Activated B cell treated with CpG ODN at 0.5 μM for 24 hours (primary cell): Measurements from ENCODE around the gene ANKS1B. TPM values are rescaled to one million over a fixed set of nuclear protein-coding genes. Genes with fewer than 3 reads are reported as not detected.

Experiments
- ATAC-seq: fragments of 200-7000 bp; cut with Tn5 transposase; one replicate; pipeline ENCODE4 v1.10.0; 2021; ENCODE audit warnings: low read depth, mild to moderate bottlenecking, moderate library complexity
- CTCF ChIA-PET: fragments of 350-600 bp; sonication (Branson Sonifier 250); formaldehyde crosslinking; loops from one replicate; lab custom pipeline; 2021; ENCODE audit warnings: antibody characterized with exemption; lab: Charles Lee
- POLR2A ChIA-PET: fragments of 350-600 bp; sonication (Branson Sonifier 250); formaldehyde crosslinking; loops from one replicate; lab custom pipeline; 2021; ENCODE audit warnings: antibody characterized with exemption; lab: Charles Lee
- DNase-seq: peaks from one replicate; pipeline ENCODE4 v3.0.0; 2022
- H3K27ac Mint-ChIP-seq: one replicate; pipeline ENCODE4 v1.8.0; 2020; ENCODE audit warnings: mixed read lengths
- H3K27me3 Mint-ChIP-seq: one replicate; pipeline ENCODE4 v1.8.0; 2021; ENCODE audit warnings: mixed read lengths
- H3K36me3 Mint-ChIP-seq: one replicate; pipeline ENCODE4 v1.8.0; 2021; ENCODE audit warnings: low read depth, mixed read lengths
- H3K4me1 Mint-ChIP-seq: one replicate; pipeline ENCODE4 v1.8.0; 2021; ENCODE audit warnings: mixed read lengths
- H3K4me3 Mint-ChIP-seq: one replicate; pipeline ENCODE4 v1.8.0; 2020; ENCODE audit warnings: mild to moderate bottlenecking, mixed read lengths
- H3K9me3 Mint-ChIP-seq: one replicate; pipeline ENCODE4 v1.8.0; 2020; ENCODE audit warnings: mixed read lengths
- intact Hi-C: fragments of 100-400 bp; cut with micrococcal nuclease; formaldehyde crosslinking; loops from one replicate; pipeline ENCODE4 v1.15.1; 2024
- total RNA-seq: library from RNA; stranded (reverse); gene quantifications from 2 replicates; pipeline ENCODE4 v1.2.3, GENCODE V29; 2022
- TF ChIP-seq, protein P1 (sequence below): fragments of 200-600 bp; IDR thresholded peaks from one replicate; pipeline ENCODE4 v1.8.0; 2022; ENCODE audit warnings: antibody characterized with exemption, mild to moderate bottlenecking

ANKS1B gene
- total RNA-seq, 1 donor from 2014 or later, result not detected

DNA sequence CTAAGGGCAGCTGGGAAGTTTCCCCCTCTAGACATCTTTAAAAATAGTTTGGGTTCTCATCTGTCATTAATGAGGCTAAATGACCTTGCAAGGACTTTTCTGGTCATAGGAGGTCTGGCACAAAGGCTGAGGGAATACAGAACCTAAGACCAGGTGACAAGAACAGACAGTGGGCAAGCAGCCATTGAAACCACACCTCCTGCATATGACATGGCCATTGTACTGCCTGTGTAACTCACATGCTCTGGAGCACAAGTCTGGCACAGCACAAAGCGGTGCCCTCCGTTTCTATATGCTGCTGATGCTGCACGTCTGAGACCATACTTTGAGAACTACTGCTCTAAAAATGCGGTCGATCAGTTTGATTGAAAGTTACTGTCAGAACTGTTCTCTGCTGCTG is 1196.3 kb downstream of the ANKS1B start:
- no peak for DNase-seq
- no peaks in the 10 kb centered on the region for H3K4me1 Mint-ChIP-seq
- intact Hi-C loops, result no loop called here
- no peak overlapping the region for H3K4me3 Mint-ChIP-seq
- CTCF ChIA-PET, result no interaction called here
- ATAC-seq, result no peak
- TF ChIP-seq, protein P1, sequence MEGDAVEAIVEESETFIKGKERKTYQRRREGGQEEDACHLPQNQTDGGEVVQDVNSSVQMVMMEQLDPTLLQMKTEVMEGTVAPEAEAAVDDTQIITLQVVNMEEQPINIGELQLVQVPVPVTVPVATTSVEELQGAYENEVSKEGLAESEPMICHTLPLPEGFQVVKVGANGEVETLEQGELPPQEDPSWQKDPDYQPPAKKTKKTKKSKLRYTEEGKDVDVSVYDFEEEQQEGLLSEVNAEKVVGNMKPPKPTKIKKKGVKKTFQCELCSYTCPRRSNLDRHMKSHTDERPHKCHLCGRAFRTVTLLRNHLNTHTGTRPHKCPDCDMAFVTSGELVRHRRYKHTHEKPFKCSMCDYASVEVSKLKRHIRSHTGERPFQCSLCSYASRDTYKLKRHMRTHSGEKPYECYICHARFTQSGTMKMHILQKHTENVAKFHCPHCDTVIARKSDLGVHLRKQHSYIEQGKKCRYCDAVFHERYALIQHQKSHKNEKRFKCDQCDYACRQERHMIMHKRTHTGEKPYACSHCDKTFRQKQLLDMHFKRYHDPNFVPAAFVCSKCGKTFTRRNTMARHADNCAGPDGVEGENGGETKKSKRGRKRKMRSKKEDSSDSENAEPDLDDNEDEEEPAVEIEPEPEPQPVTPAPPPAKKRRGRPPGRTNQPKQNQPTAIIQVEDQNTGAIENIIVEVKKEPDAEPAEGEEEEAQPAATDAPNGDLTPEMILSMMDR, result no peak
- H3K36me3 Mint-ChIP-seq, result no peaks in the 10 kb centered on the region
- H3K9me3 Mint-ChIP-seq, result no peaks in the 10 kb centered on the region
- POLR2A ChIA-PET, result no interaction called here
- H3K27ac Mint-ChIP-seq, result no peak overlapping the region
- H3K27me3 Mint-ChIP-seq, result peaks cover 11% of the 10 kb centered on the region

DNA sequence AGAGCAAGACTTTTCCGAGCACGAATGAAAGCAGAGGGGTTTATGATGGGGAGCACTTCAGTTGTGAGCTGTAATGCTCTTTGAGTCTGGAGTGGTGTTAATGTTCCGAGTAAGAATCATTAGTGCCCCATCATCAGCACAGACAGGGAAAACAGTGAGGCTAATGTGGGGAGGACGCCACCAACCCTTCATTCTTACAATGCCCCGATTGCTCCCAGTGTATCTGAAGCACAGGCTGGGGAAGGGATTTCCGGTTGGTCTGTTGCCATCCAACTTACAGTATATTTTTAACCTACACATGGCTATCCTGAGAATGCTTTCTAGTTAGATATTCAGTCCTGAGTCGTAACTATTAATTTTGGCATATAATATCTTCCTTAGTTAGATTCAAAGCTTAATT is 1198.1 kb downstream of the ANKS1B start:
- DNase-seq (no peak), ATAC-seq (no peak)
- Mint-ChIP-seq H3K27ac (no peak overlapping the region), H3K4me3 (no peak overlapping the region), H3K4me1 (no peaks in the 10 kb centered on the region), H3K9me3 (no peaks in the 10 kb centered on the region), H3K27me3 (peaks cover 11% of the 10 kb centered on the region), H3K36me3 (no peaks in the 10 kb centered on the region)
- intact Hi-C loops, result no loop called here
- CTCF ChIA-PET, result no interaction called here
- TF ChIP-seq, protein P1, result no peak
- POLR2A ChIA-PET, result no interaction called here

DNA sequence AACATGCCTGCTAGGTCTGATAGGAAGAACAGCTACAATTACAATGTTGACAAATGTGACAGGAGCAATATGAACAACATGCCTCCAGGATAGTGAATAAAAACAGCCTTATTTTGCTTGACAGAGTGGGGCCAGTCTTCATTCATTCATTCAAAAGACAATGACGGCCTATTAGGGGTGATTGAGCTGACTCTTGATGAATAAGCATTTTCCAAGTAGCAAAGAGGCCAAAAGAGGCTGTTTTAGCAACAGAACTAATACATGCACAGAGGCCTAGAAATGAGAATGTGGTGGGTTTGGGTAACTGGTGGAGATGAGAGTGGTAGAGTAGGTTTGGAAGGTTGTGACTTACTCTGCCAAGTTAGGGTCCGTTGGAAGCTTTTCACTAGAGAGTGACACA is 1201.3 kb downstream of the ANKS1B start:
- H3K36me3 Mint-ChIP-seq, result no peaks in the 10 kb centered on the region
- H3K4me1 Mint-ChIP-seq, result no peaks in the 10 kb centered on the region
- TF ChIP-seq, protein P1, result no peak
- peaks cover 20% of the 10 kb centered on the region for H3K27me3 Mint-ChIP-seq
- no peak overlapping the region for H3K27ac Mint-ChIP-seq
- H3K4me3 Mint-ChIP-seq, result no peak overlapping the region
- ChIA-PET POLR2A (no interaction called here), CTCF (no interaction called here)
- intact Hi-C loops, result no loop called here
- ATAC-seq (no peak), DNase-seq (no peak)
- no peaks in the 10 kb centered on the region for H3K9me3 Mint-ChIP-seq

DNA sequence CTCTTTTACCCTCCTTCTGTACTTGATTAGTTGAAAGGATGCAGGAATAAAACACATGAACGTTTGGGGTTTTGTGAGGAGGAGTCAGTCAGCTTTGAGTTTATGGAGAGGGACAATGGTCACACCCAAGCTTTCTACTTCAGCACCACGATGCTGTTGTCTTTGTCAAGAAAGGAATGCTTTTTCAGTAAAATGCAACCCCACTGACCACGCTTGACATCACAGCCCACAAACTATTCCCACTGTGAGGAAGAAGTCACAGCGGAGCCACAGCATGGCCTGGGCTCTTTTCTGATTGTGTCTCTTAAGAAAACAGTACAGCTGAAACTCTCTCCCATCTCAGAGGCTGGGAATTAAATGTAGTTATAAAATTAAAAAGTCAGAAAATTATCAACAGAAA is 1204.5 kb downstream of the ANKS1B start:
- DNase-seq (no peak), ATAC-seq (no peak)
- Mint-ChIP-seq H3K36me3 (no peaks in the 10 kb centered on the region), H3K4me1 (no peaks in the 10 kb centered on the region), H3K9me3 (no peaks in the 10 kb centered on the region), H3K4me3 (no peak overlapping the region), H3K27ac (no peak overlapping the region), H3K27me3 (peaks cover 15% of the 10 kb centered on the region)
- intact Hi-C loops, result no loop called here
- CTCF ChIA-PET, result no interaction called here
- POLR2A ChIA-PET, result no interaction called here
- TF ChIP-seq, protein P1, result no peak

DNA sequence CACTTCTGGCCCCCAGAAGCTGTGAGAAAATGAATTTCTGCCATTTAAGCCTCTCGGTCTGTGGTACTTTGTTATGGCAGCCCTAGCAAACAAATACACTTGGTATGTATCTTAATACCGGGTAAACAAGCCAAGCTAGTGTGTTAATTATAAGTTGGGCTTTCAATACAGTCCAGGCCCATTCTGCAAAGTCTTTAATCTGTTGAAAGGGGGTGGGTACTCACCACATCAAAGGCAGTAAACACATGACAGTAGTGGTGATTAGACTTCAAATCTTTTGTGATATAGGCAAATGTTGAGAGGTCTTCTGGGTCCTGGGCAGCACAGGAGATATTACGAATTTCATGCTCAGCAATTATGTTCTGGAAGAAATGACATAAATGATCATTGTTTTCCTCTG is 1211.9 kb downstream of the ANKS1B start:
- POLR2A ChIA-PET, result no interaction called here
- Mint-ChIP-seq H3K27ac (no peak overlapping the region), H3K27me3 (peaks cover 1% of the 10 kb centered on the region), H3K4me3 (no peak overlapping the region), H3K36me3 (no peaks in the 10 kb centered on the region), H3K4me1 (no peaks in the 10 kb centered on the region), H3K9me3 (no peaks in the 10 kb centered on the region)
- CTCF ChIA-PET, result no interaction called here
- DNase-seq (no peak), ATAC-seq (no peak)
- intact Hi-C loops, result no loop called here
- TF ChIP-seq, protein P1, result no peak
